HL-60 (cell line): Measurements from ENCODE around the gene C6orf136.

ENCODE experiments used
- DNase-seq, 2 experiments: peaks; one replicate each; pipeline ENCODE4 v3.0.0-alpha.2; 2010 to 2020; ENCODE audit warnings: low read depth in 1 of 2, low spot score in 1 of 2
- H3K27ac ChIP-seq: fragments of 250-450 bp; sonication (Bioruptor Pico); replicated peaks from 2 replicates; pipeline ENCODE4 v1.5.1; 2020; ENCODE audit warnings: mild to moderate bottlenecking, moderate library complexity
- H3K27me3 ChIP-seq: fragments of 250-450 bp; sonication (Bioruptor Pico); 2 replicates; pipeline ENCODE4 v1.5.1; 2021; ENCODE audit warnings: mild to moderate bottlenecking, moderate library complexity; ENCODE audit not compliant: insufficient read depth, poor library complexity, severe bottlenecking
- H3K4me3 ChIP-seq: replicated peaks from 2 replicates; pipeline ENCODE4 v1.5.1; 2011; ENCODE audit warnings: mild to moderate bottlenecking, control low read depth, low read length; ENCODE audit not compliant: insufficient read depth
- CTCF ChIP-seq: IDR thresholded peaks from one replicate; pipeline ENCODE4 v1.5.1; 2011; ENCODE audit warnings: low read length, control low read depth, inconsistent platforms; ENCODE audit not compliant: insufficient read depth
- GABPA ChIP-seq: IDR thresholded peaks from 2 replicates; pipeline ENCODE4 v1.6.1; 2012; ENCODE audit warnings: low read depth
- POLR2AphosphoS5 ChIP-seq: IDR thresholded peaks from 2 replicates; pipeline ENCODE4 v1.6.1; 2012; ENCODE audit warnings: low read depth
- SPI1 ChIP-seq: IDR thresholded peaks from 2 replicates; pipeline ENCODE4 v1.6.1; 2012; ENCODE audit warnings: low read depth, mild to moderate bottlenecking, borderline replicate concordance
- TF ChIP-seq, protein P1 (sequence below): IDR thresholded peaks from 2 replicates; pipeline ENCODE4 v1.6.1; 2012; ENCODE audit warnings: low read depth; ENCODE audit not compliant: insufficient replicate concordance

Gene C6orf136

GRCh38 chr6:30610065-30610464 lies 36.9 kb upstream of the C6orf136 start:
- TF ChIP-seq SPI1 (no peak), POLR2AphosphoS5 (no peak), CTCF (no peak), GABPA (no peak)
- TF ChIP-seq, protein P1, sequence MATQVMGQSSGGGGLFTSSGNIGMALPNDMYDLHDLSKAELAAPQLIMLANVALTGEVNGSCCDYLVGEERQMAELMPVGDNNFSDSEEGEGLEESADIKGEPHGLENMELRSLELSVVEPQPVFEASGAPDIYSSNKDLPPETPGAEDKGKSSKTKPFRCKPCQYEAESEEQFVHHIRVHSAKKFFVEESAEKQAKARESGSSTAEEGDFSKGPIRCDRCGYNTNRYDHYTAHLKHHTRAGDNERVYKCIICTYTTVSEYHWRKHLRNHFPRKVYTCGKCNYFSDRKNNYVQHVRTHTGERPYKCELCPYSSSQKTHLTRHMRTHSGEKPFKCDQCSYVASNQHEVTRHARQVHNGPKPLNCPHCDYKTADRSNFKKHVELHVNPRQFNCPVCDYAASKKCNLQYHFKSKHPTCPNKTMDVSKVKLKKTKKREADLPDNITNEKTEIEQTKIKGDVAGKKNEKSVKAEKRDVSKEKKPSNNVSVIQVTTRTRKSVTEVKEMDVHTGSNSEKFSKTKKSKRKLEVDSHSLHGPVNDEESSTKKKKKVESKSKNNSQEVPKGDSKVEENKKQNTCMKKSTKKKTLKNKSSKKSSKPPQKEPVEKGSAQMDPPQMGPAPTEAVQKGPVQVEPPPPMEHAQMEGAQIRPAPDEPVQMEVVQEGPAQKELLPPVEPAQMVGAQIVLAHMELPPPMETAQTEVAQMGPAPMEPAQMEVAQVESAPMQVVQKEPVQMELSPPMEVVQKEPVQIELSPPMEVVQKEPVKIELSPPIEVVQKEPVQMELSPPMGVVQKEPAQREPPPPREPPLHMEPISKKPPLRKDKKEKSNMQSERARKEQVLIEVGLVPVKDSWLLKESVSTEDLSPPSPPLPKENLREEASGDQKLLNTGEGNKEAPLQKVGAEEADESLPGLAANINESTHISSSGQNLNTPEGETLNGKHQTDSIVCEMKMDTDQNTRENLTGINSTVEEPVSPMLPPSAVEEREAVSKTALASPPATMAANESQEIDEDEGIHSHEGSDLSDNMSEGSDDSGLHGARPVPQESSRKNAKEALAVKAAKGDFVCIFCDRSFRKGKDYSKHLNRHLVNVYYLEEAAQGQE = no peak
- no peak overlapping the region for H3K4me3 ChIP-seq

DNA sequence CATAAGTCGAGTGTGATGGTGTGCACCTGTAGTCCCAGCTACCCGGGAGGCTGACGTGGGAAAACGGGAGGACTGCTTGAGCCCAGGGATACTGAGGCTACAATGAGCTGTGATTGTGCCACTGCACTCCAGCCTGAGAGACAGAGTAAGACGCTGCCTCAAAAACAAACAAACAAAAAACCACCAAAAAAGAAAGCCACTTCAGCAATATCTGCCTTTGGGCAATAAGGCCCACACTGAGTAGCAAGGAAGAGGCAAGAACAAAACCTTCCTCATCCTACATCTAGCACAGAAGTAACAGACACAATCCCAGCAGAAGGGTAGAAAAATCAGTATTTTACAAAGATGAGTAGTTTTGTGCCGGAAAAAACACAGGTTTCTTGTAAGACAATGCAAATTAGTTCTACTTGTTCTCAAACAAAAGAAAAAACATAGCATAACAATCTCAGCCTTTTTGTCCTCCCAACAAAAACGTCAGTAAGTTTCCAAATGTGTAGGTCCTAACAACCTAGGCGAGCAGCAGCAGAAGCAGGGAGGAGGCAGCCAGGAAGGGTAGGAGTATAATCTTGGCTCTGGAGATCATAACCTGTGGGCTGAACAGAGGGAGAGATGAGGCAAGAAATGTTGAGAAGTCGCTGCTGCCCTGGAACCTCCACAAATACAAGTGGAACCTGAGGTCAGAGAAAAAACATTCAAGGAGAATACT lies 35.6 kb upstream of the C6orf136 start:
- TF ChIP-seq, protein P1 = no peak
- no peak for TF ChIP-seq GABPA
- no peak for TF ChIP-seq SPI1
- no peak for TF ChIP-seq CTCF
- no peak for TF ChIP-seq POLR2AphosphoS5
- H3K4me3 ChIP-seq = no peak overlapping the region
- no peak overlapping the region for H3K27ac ChIP-seq
- no peak for DNase-seq
- H3K27me3 ChIP-seq = no peaks in the 10 kb centered on the region

More at GRCh38 chr6:30610065-30610464, 36.9 kb upstream of the C6orf136 start:
- Histone ChIP-seq H3K27me3 (no peaks in the 10 kb centered on the region), H3K27ac (no peak overlapping the region)
- DNase-seq = no peak

DNA sequence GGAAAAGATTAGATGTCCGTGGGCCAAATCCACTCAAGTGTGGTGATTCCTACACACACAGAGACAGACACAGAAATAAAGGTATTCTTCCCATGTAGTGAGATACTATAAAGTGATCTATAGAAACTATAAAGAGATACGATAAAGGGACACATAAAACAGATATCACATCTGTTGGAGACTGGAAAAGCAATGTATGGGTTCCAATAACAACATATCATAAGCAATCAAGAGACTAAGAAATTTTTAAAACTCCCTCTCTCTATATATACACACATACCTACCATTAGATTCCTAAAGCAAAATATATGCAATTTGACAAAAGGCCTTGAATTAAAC lies 35.1 kb upstream of the C6orf136 start:
- TF ChIP-seq GABPA (no peak), POLR2AphosphoS5 (no peak), SPI1 (no peak), CTCF (no peak)
- TF ChIP-seq, protein P1 = no peak
- no peak overlapping the region for H3K27ac ChIP-seq
- no peak overlapping the region for H3K4me3 ChIP-seq
- H3K27me3 ChIP-seq = no peaks in the 10 kb centered on the region
- no peak for DNase-seq
